SU-DHL-6 (cell line): Measurements from ENCODE around the gene B3GNT3.

Experiments used
- EZH2phosphoT487 ChIP-seq: fragments of 200-600 bp; sonication (generic), shearing (Covaris generic); conservative IDR thresholded peaks from 2 replicates; pipeline ENCODE4 v1.6.1; 2018; ENCODE audit warnings: mild to moderate bottlenecking, antibody characterized with exemption, low read length, moderate library complexity, mixed read lengths
- TF ChIP-seq, protein P1 (sequence below): fragments of 200-600 bp; sonication (generic); IDR thresholded peaks from one replicate; pipeline ENCODE4 v1.5.1; 2017; ENCODE audit warnings: antibody characterized with exemption, mild to moderate bottlenecking, low read length, moderate library complexity; ENCODE audit not compliant: insufficient read depth, poor library complexity, severe bottlenecking

DNA sequence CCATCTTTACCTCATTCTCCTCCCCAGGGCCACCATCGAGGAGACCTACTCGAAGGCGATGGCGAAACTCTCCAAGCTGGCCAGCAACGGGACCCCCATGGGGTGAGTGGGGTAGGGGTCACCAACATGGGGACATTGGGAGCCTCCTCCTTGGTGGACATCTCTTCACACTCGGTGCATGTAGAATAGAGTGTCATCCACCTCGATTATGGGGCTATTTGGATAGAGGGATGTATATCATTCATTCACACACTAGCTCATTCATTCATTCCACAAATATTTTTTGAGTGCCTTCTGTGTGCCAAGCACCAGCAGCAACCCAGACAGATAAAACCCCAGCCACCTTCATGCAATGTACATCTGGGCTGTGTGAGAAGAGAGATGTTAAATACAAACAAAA lies 30.6 kb upstream of the B3GNT3 start:
- TF ChIP-seq, protein P1, sequence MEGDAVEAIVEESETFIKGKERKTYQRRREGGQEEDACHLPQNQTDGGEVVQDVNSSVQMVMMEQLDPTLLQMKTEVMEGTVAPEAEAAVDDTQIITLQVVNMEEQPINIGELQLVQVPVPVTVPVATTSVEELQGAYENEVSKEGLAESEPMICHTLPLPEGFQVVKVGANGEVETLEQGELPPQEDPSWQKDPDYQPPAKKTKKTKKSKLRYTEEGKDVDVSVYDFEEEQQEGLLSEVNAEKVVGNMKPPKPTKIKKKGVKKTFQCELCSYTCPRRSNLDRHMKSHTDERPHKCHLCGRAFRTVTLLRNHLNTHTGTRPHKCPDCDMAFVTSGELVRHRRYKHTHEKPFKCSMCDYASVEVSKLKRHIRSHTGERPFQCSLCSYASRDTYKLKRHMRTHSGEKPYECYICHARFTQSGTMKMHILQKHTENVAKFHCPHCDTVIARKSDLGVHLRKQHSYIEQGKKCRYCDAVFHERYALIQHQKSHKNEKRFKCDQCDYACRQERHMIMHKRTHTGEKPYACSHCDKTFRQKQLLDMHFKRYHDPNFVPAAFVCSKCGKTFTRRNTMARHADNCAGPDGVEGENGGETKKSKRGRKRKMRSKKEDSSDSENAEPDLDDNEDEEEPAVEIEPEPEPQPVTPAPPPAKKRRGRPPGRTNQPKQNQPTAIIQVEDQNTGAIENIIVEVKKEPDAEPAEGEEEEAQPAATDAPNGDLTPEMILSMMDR: no peak
- no peak for TF ChIP-seq EZH2phosphoT487
